ENCODE data around the gene TGFA. TPM values are rescaled to one million over a fixed set of nuclear protein-coding genes. Genes with fewer than 3 reads are reported as not detected.

TGFA gene
- total RNA-seq, 1 experiment from 2014 or later, result 50.1 TPM

GRCh38 chr2:70523996-70524965, 29.3 kb downstream of the TGFA start (continued):
- TF ChIP-seq MAX (IDR thresholded peaks at IDR 0.05) (peak; percentile 91), TCF7L2 (IDR thresholded peaks at IDR 0.05; ENCODE audit: borderline replicate concordance, extremely low read depth, insufficient read depth, insufficient read length) (no peak), ATF3 (IDR thresholded peaks at IDR 0.05) (no peak; the same call in 1 of the 2 replicates), ZFX (IDR thresholded peaks at IDR 0.05) (no peak), SRF (IDR thresholded peaks at IDR 0.05; ENCODE audit: low read depth) (no peak; the same call in 1 of the 2 replicates), FOSL1 (IDR thresholded peaks at IDR 0.05; ENCODE audit: low read depth) (peak; percentile 82), CTCF (IDR thresholded peaks at IDR 0.05 in 2 of 3, conservative IDR thresholded peaks at IDR 0.05 in 1 of 3; ENCODE audit: borderline replicate concordance in 1 of 3, insufficient read depth in 1 of 3, low read depth in 2 of 3, low read length in 2 of 3) (no peak), SIN3A (IDR thresholded peaks at IDR 0.05; ENCODE audit: low read depth) (peak; percentile 79; the same call in 1 of the 2 replicates), RAD21 (IDR thresholded peaks at IDR 0.05; ENCODE audit: low read depth) (0 out of 2 replicates have a peak, but pooled peaks have one; percentile 20), ZNF274 (IDR thresholded peaks at IDR 0.05; ENCODE audit: low read depth, low read length) (no peak), CEBPB (IDR thresholded peaks at IDR 0.05; ENCODE audit: low read depth) (peak; percentile 65; the same call in 1 of the 2 replicates), EZH2 (IDR thresholded peaks at IDR 0.05) (no peak), JUND (IDR thresholded peaks at IDR 0.05) (peak; percentile 87)

All from HCT116 (cell line).